HG03460 (cell line): ENCODE measurements around the gene NT5DC4.

Experiments used
- ATAC-seq: cut with Tn5 transposase; IDR thresholded peaks from one replicate; pipeline ENCODE4 v1.9.1; 2021; ENCODE audit not compliant: unreplicated experiment

NT5DC4 gene

GRCh38 chr2:112782234-112782799 is 61.5 kb downstream of the NT5DC4 start:
- ATAC-seq, result peak; percentile 88

GRCh38 chr2:112783187-112783714 is 62.4 kb downstream of the NT5DC4 start:
- no peak for ATAC-seq

- ATAC-seq, result no peak
These were observed 63.7 kb downstream of the NT5DC4 start, which contains the start of gene IL1A for GRCh38 chr2:112784199-112785189. Gene IL1A (minus strand): TSS chr2:112784493. CDS start chr2:112783770, 723 bp downstream.

- no peak for ATAC-seq
These were observed 66.5 kb downstream of the NT5DC4 start for GRCh38 chr2:112787294-112787693.

GRCh38 chr2:112787729-112788393 is 67.0 kb downstream of the NT5DC4 start:
- no peak for ATAC-seq

- ATAC-seq, result no peak
These were observed 67.8 kb downstream of the NT5DC4 start for GRCh38 chr2:112788653-112789052.
